SIG-M5 treated with dmso at 0.1 percent for 504 hours (cell line): ENCODE measurements around the gene HTR5A.

Experiments used
- DNase-seq: peaks from one replicate; lab custom pipeline; 2025; ENCODE audit not compliant: unreplicated experiment; lab: John Stamatoyannopoulos, UW

The HTR5A gene

DNA sequence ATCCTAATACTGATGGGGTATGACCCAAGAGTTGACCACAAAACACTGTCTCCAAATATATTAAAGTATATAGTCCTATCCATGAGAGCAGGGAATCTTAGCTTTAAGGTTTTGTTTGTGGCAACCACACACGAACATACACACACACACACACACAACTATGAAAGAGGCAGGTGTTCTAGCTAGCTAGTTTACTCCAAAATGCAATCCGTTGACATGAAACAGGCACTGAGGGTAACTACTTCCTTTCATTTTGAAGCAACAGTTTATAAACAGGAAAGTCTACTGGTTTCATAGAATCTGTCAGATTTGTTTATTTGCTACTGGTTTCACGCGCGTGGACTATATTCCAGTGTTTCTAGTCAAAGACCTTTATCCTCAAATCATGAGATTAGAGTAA, 14.8 kb downstream of the HTR5A start:
- DNase-seq, result no peak

DNA sequence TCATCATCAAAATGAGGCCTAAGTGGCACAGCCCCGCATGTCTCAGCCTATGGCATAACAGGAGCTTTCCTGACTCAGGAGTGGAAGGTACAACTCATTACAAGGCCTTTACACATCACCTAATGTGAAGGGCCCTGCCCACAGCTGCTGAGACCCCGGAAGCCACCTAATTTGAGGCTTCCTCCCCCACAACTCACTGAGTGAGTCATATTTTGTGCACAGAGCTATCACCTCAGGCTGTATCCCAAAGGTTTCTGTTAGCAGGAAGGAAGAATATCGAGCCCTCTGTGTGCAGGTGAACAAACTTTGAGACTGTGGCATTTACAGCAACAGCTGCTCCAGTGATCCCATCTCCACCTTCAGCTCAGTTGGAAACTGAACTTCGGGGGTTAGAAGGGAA, 20.6 kb downstream of the HTR5A start:
- DNase-seq, result no peak

GRCh38 chr7:155093596-155093995, 23.5 kb downstream of the HTR5A start:
- DNase-seq, result no peak

- DNase-seq, result no peak
Measured at GRCh38 chr7:155094636-155095135, 24.6 kb downstream of the HTR5A start.

DNA sequence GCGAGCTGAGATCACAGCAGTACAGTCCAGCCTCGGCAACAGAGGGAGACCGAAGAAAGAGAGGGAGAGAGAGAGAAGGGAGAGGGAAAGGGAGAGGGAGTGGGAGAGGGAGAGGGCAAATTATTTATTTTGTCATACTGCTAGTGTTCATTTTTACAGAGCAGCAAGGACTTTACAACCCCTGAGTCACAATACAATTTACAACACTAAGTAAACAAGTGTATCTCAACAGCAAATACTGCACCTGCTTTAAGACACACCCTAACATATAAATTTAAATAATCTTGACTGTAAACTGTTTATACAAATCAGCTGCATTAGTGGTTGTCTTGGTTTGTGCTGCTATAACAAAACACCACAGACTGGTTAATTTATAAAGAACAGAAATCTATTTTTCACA, 27.2 kb downstream of the HTR5A start:
- no peak for DNase-seq

GRCh38 chr7:155103839-155104238, 33.7 kb downstream of the HTR5A start:
- no peak for DNase-seq

GRCh38 chr7:155104913-155105312, 34.8 kb downstream of the HTR5A start:
- no peak for DNase-seq

DNA sequence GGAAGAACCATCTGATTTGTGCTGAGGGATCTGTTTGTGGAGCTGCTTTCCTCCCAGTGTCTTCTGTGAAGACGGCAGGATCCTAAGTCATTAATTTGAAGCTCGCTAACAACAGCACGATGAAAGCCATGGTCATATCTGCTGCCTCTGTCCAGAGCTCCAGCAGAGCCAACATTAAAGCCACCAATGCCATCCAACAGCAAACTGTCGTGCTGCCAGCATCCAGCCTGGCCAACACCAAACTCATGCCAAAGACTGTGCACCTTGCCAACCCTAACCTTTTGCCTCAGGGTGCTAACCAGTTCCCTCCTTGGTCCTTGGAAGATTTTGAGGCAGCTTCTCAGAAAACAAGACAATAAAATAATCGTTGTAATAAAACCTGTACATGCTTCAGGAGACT, 36.2 kb downstream of the HTR5A start:
- no peak for DNase-seq

- DNase-seq, result no peak
Measured at GRCh38 chr7:155107126-155107525, 37.0 kb downstream of the HTR5A start.

DNA sequence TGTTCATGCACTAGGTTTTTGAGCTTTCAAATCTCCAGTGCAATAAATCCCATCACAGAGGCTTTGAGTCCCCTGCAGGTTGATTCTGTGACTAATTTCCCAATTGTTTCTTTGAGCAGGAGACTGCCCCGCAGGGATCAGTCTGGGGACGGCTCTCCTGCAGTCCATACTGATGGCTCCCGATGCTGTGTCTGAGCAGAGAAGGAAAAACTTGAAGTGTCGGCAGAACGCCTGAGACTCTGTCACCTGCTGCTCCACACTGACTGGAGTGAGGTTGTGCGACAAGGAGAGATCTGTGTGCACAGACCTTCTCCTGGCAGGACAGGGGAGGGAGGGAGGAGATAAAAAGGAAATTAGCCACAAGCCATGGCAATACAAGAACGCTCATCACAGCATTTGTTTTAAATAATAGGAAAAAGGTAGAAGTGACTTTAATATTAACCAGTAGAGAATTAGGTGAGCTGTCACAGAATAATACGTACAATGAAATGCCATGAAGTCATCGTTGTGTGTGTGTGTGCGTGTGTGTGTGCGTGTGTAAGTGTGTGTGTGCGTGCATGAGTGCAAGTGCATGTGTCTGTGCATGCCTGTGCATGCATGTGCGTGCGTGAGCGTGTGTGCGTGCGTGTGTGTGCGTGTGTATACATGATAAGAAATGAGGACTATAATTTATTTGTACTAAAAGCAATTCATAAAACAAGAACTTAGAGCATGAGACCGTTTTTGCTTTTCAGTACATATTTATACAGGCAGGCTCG, 38.2 kb downstream of the HTR5A start:
- DNase-seq, result no peak

DNA sequence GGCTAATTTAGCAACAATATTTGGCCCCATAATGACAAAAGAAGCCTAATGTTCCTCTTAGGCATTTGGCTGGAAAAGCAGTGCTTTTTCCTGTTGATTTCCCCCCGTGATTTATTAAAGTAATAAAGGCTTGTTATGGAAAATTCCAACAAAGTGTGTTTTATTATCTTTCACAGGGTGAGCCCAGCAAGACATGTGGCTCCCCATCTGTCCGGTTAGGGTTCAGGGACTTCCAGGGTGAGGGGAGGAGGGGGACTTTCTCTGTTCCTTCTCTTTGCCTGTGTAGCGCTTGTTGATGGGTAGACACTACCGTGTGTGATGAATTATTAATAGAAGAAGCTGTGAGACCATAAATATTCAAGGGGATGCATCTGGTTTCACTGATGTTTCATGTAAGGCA, 39.0 kb downstream of the HTR5A start:
- no peak for DNase-seq

- DNase-seq, result no peak
Measured at GRCh38 chr7:155115288-155115687, 45.2 kb downstream of the HTR5A start.

DNA sequence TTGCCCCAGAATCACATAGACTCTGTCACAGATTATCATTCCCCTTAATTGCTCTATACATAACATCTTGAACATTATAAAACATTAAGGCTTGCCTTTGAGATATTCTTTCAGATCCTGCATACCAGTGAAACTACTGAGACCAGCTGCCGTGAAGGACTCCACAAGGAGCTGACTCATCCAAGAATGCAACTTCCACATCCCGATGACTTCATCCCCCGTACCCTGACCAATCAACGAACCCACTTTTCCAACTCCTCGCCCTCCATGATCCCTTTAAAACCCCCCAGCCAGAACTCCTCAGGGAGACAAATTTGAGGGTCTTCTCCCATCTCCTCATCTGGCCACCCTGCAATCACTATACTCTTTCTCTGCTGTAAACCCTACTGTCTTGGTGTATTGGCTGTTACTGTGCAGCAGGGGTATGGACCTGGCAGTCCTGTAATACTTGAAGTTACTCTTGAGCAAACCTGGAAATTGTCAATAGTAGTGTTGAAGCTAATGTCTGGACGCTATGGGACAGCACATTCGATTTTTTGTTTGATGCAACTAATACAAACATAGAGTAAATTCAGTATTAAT, 49.8 kb downstream of the HTR5A start:
- DNase-seq, result no peak

DNA sequence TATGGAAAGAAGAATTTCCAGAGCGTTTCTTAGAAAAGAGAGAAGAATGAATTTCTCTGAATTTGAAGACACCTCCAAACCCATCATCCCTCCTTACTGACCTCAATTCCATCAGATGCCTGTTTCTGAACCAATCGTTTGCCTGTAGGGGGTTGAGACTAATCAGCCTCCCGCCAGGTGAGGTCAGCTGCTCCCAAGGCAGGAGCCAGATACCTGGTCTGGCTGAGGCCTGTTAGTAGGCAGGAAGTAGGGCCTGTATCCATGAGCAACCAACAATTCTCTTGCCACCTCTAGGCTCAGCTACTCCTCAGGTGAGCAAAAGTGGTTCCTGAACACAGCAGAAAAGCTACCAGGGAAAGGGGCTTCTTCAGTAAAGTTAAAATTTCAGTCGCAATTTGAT, 50.3 kb downstream of the HTR5A start:
- DNase-seq, result no peak

DNA sequence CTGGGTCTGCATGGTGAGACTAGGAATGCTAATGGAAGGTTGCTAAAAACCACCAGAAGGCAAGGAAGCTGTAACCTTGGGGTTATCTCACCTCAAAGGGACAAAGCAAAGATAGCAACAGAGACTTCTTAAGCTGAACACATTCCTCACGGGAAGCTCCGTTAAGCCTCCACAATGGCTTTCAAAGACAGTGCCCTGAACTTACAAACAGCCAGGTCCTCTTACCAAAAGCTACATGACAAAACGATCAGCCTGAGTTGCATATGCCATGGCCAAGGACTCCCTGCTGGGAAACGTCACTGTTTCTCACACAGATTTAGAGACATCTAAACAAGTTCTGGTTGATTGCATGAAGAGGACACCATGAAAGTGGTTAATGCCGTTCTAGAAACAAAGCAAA, 52.7 kb downstream of the HTR5A start:
- DNase-seq, result no peak

- DNase-seq, result no peak
Measured at GRCh38 chr7:155123413-155123812, 53.3 kb downstream of the HTR5A start.

DNA sequence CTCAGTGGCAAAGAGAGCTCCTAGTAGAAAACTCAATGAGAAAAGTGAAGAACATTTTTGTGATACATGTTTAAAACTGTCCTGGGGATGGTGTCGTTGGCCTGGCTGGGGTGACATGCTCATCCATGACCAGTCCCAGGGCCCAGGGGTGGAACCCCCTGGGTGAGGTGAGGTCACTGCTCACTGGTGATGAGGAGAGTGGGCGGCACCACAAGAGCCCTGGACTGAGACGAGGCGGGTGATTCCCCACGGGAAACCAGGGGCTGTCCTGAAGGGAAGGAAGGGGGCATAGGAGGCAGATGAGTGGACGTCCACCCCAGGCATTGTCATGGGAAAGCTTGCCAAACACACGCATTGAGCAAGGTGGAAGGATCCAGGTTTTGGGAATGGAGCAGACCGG, 54.6 kb downstream of the HTR5A start:
- no peak for DNase-seq

GRCh38 chr7:155129186-155129585, 59.1 kb downstream of the HTR5A start:
- DNase-seq, result no peak

DNA sequence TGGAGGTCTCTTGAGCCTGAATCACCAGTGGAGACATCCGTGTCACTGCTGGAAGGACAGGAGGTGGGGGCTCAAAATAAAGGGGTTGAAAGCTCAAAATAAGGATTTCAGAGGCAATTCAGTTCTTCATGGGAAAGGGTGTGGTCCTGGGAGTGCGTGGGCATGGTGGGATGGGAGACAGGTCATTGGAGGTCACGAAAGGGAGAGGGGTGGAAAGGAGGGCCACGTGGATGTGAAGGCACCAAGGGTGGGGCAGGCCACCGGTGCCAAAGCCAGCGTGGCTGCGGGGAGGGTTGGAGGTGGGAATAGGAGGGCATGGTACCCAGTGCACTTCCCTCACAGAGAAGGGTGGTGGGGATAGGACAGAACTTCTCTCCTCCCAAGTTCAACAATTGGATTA, 59.7 kb downstream of the HTR5A start:
- DNase-seq, result no peak

DNA sequence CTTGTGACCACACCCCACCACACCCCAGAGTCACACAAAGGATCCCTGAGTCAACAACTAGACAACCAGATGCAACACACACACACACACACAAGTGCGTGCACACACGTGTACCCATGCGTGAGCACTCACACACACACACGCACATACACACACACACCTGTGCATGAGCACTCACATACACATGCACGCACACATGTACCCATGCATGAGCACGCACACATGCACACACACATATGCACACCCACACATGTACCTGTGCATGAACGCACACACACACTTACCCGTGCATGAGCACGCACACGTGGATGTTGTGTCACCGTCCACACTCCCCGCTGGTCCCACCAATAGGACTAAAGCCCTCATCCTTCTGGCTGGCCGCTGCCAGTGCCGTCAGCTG, 60.4 kb downstream of the HTR5A start:
- no peak for DNase-seq

GRCh38 chr7:155131090-155131489, 61.0 kb downstream of the HTR5A start:
- no peak for DNase-seq

DNA sequence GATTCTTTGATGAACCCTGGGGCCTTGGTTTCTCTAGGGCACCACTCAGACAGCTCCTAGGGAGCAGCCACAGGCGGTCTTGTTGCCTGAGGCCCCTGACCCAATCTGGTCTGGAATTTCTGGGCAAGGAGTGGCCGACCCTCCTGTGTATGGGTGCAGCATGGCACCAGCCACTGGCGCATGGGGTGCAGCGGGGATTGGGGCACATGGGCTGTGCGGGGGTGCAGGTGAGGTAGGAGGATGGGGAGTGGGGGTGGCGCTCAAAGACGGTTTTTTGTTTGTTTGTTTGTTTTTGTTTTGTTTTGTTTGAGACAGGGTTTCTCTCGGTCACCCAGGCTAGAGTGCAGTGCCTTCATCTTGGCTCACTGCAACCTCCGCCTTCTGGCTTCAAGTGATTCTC, 62.3 kb downstream of the HTR5A start:
- DNase-seq, result no peak
